Uterus (tissue), 4 donors: ENCODE measurements around the gene MALL. TPM values are rescaled to one million over a fixed set of nuclear protein-coding genes. Genes with fewer than 3 reads are reported as not detected.

ENCODE experiments used
- DNase-seq, 2 donors: peaks; one replicate each; pipeline ENCODE4 v3.0.0-alpha.2; 2019 to 2020
- H3K27ac ChIP-seq, 2 donors: fragments of 200-600 bp; sonication (generic); 1 replicate in 1 of 2; 2 replicates in 1 of 2; pipeline ENCODE4 v1.5.1; 2016 to 2018
- H3K27me3 ChIP-seq, 2 donors: fragments of 200-600 bp; sonication (generic); one replicate each; pipeline ENCODE4 v1.5.1; 2018 to 2019; ENCODE audit warnings: control low read depth in 1 of 2
- H3K36me3 ChIP-seq, 2 donors: fragments of 200-600 bp; sonication (generic); one replicate each; pipeline ENCODE4 v1.5.1; 2019; ENCODE audit warnings: control low read depth in 1 of 2
- H3K4me1 ChIP-seq, 2 donors: fragments of 200-600 bp; sonication (generic); one replicate each; pipeline ENCODE4 v1.5.1; 2018 to 2019; ENCODE audit warnings: control low read depth in 1 of 2
- H3K4me3 ChIP-seq, 2 donors: fragments of 200-600 bp; sonication (generic); 1 replicate in 1 of 2; 2 replicates in 1 of 2; pipeline ENCODE4 v1.5.1; 2018 to 2019; ENCODE audit warnings: mild to moderate bottlenecking in 1 of 2
- H3K9me3 ChIP-seq, 2 donors: fragments of 200-600 bp; sonication (generic); one replicate each; pipeline ENCODE4 v1.5.1; 2019; ENCODE audit warnings: control low read depth in 1 of 2
- POLR2A ChIP-seq, 2 donors: fragments of 450-650 bp; IDR thresholded peaks; one replicate each; pipeline ENCODE4 v1.6.1; 2016; ENCODE audit warnings: antibody characterized with exemption in 2 of 2, mild to moderate bottlenecking in 1 of 2, moderate library complexity in 1 of 2
- intact Hi-C: fragments of 100-400 bp; cut with DNase I; formaldehyde crosslinking; loops from one replicate; pipeline ENCODE4 v1.15.1; 2023; ENCODE audit warnings: low total_unique reads
- total RNA-seq, 4 donors: library from RNA; depleted of rRNA in 3 of 4; stranded (reverse); fragments of >200 nt in 3 of 4; gene quantifications; one replicate each; pipeline versions ENCODE4 v1.1.0 to v1.2.4, GENCODE V29; 2014 to 2023
- TF ChIP-seq, protein P1 (sequence below), 4 experiments: fragments of 200-600 bp in 2 of 4; fragments of 450-650 bp in 2 of 4; sonication (generic) in 2 of 4; IDR thresholded peaks; one replicate each; pipeline ENCODE4 v1.5.1; 2016 to 2019; ENCODE audit warnings: antibody characterized with exemption in 4 of 4, mild to moderate bottlenecking in 2 of 4, moderate library complexity in 1 of 4
- donor health status: DM: yes; HTN: yes; CAD: no.

MALL gene
- total RNA-seq, 4 donors from 2014 or later, result 0.59 to 46.4 (median 16.4) TPM

GRCh38 chr2:110107092-110108079 is 8.2 kb downstream of the MALL start:
- Histone ChIP-seq H3K27me3 (no peaks in the 10 kb centered on the region), H3K4me1 (no peaks in the 10 kb centered on the region), H3K27ac (no peak overlapping the region), H3K9me3 (no peaks in the 10 kb centered on the region), H3K36me3 (no peaks in the 10 kb centered on the region), H3K4me3 (no peak overlapping the region)
- intact Hi-C loops, result no loop called here
- TF ChIP-seq POLR2A (IDR thresholded peaks at IDR 0.05), result no peak
- TF ChIP-seq, protein P1, sequence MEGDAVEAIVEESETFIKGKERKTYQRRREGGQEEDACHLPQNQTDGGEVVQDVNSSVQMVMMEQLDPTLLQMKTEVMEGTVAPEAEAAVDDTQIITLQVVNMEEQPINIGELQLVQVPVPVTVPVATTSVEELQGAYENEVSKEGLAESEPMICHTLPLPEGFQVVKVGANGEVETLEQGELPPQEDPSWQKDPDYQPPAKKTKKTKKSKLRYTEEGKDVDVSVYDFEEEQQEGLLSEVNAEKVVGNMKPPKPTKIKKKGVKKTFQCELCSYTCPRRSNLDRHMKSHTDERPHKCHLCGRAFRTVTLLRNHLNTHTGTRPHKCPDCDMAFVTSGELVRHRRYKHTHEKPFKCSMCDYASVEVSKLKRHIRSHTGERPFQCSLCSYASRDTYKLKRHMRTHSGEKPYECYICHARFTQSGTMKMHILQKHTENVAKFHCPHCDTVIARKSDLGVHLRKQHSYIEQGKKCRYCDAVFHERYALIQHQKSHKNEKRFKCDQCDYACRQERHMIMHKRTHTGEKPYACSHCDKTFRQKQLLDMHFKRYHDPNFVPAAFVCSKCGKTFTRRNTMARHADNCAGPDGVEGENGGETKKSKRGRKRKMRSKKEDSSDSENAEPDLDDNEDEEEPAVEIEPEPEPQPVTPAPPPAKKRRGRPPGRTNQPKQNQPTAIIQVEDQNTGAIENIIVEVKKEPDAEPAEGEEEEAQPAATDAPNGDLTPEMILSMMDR (IDR thresholded peaks at IDR 0.05), result no peak
- DNase-seq, result no peak

- no peak for DNase-seq
- intact Hi-C loops, result no loop called here
- H3K27ac ChIP-seq, result peak overlapping the region; percentile 1 to 28
- H3K36me3 ChIP-seq, result no peaks in the 10 kb centered on the region
- H3K4me1 ChIP-seq, result no peaks in the 10 kb centered on the region
- H3K9me3 ChIP-seq, result no peaks in the 10 kb centered on the region
- no peaks in the 10 kb centered on the region for H3K27me3 ChIP-seq
- TF ChIP-seq POLR2A (IDR thresholded peaks at IDR 0.05), result no peak
- TF ChIP-seq, protein P1 (IDR thresholded peaks at IDR 0.05), result no peak
- no peak overlapping the region for H3K4me3 ChIP-seq
These were observed 9.0 kb downstream of the MALL start for GRCh38 chr2:110106642-110107041.

DNA sequence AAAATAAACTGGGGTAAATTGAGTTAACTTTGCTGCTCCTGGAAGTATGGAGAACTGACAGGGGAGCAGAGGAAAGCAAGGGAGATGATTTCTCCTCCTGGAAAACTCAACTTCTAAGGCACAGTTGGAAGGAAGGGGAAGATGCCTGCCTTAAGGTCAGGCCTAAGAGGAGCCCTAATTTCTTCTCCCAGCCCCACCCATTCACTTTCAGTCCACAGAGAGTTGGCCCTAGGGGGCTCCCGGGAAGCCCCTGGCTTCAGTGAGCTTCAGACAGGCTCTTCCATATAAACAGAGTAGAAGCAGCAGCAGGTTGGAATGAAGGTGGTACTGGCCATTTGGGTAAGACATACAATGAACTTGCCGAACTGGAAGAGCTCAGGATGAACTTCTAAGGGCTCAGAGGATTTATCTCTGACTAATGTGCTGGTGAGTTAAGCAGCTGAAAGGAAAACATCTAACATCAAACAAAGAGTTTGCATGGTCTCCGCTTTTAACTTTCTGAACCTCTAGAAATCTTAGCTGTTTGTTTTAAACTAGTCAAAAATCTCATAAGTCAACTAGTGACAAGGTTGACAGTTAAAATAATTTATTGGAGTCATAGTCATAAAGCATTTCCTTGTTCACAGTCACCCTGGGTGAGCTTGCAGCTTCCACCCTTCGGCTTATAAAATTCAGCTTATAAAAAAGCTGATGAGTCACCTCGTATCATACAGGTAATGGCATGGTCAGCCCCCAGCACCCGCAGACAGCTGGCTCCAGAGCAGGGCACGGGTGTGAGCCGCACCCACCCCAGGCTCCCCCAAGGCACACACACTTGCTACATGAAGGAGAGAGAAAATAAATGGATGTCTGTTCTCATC is 9.8 kb downstream of the MALL start:
- H3K27ac ChIP-seq, result peak overlapping the region; percentile 28 to 34
- H3K36me3 ChIP-seq, result no peaks in the 10 kb centered on the region
- no peaks in the 10 kb centered on the region for H3K4me1 ChIP-seq
- no peak overlapping the region for H3K4me3 ChIP-seq
- DNase-seq, result no peak
- intact Hi-C loops, result no loop called here
- TF ChIP-seq, protein P1 (IDR thresholded peaks at IDR 0.05), result no peak
- TF ChIP-seq POLR2A (IDR thresholded peaks at IDR 0.05), result no peak
- H3K27me3 ChIP-seq, result no peaks in the 10 kb centered on the region
- H3K9me3 ChIP-seq, result no peaks in the 10 kb centered on the region

DNA sequence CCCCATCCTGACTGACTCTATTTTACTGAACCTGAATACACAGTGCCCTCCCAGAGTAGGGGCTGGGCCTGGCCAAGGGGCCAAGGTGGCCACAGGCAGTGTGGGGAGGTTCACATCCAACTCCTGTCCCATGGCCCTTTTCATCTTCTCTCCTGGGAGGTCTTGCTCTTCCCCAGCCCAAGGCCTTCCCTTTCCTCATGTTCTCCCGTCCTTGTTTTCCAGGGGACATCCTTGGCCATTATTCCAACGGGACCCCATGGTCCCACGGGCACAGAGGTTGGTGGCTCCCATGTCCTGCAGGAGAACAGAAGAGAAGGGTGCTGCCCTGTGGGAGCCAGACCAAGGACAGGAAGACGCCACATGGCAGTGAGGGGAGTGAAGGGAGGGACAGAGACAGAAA is 10.4 kb downstream of the MALL start:
- Histone ChIP-seq H3K36me3 (no peaks in the 10 kb centered on the region), H3K9me3 (no peaks in the 10 kb centered on the region), H3K4me1 (no peaks in the 10 kb centered on the region), H3K27me3 (no peaks in the 10 kb centered on the region), H3K4me3 (no peak overlapping the region), H3K27ac (peak overlapping the region in 1 of 2 donors; percentile 28)
- intact Hi-C loops, result no loop called here
- no peak for TF ChIP-seq POLR2A (IDR thresholded peaks at IDR 0.05)
- TF ChIP-seq, protein P1 (IDR thresholded peaks at IDR 0.05), result no peak
- no peak for DNase-seq
